HG03457 (cell line): ENCODE data around the gene LARP1B.
A peak's percentile ranks its signal among the peaks of the same experiment; 100 is the strongest.
"Not testable (repeated sequence)": the region's sequence is repeated elsewhere in the genome, so short reads cannot be mapped to it uniquely, and the experiment has no call there.

Experiments used
- ATAC-seq: cut with Tn5 transposase; IDR thresholded peaks from one replicate; pipeline ENCODE4 v1.9.1; 2021; ENCODE audit warnings: moderate number of reproducible peaks; ENCODE audit not compliant: unreplicated experiment

LARP1B gene

GRCh38 chr4:128060699-128061565 lies at the start of gene LARP1B:
TSS of gene LARP1B (plus strand) at chr4:128061312. CDS start at chr4:128074952, 13,640 bp downstream.
- ATAC-seq, result peak; percentile 88

- no peak for ATAC-seq
Measured at GRCh38 chr4:128025319-128025718, 35.8 kb upstream of the LARP1B start.

GRCh38 chr4:128029907-128030306 lies 31.2 kb upstream of the LARP1B start:
- no peak for ATAC-seq

- ATAC-seq, result no peak
Measured at GRCh38 chr4:128031756-128032384, 29.2 kb upstream of the LARP1B start.

- no peak for ATAC-seq
Measured at GRCh38 chr4:128039568-128039967, 21.5 kb upstream of the LARP1B start.

- not testable (repeated sequence) for ATAC-seq
Measured at GRCh38 chr4:128047019-128047418, 14.1 kb upstream of the LARP1B start.

- not testable (repeated sequence) for ATAC-seq
Measured at GRCh38 chr4:128047514-128047913, 13.6 kb upstream of the LARP1B start.

GRCh38 chr4:128051229-128051628 lies 9.9 kb upstream of the LARP1B start:
- ATAC-seq, result not testable (repeated sequence)

GRCh38 chr4:128054907-128055306 lies 6.2 kb upstream of the LARP1B start:
- ATAC-seq, result not testable (repeated sequence)

- not testable (repeated sequence) for ATAC-seq
Measured at GRCh38 chr4:128055441-128056206, 5.5 kb upstream of the LARP1B start.

GRCh38 chr4:128056396-128056795 lies 4.7 kb upstream of the LARP1B start:
- no peak for ATAC-seq

- ATAC-seq, result no peak
Measured at GRCh38 chr4:128060121-128060698, 902 bp upstream of the LARP1B start.

GRCh38 chr4:128061566-128062536 lies 739 bp downstream of the LARP1B start:
- ATAC-seq, result peak; percentile 28

- not testable (repeated sequence) for ATAC-seq
Measured at GRCh38 chr4:128066453-128066820, 5.3 kb downstream of the LARP1B start.

- no peak for ATAC-seq
Measured at GRCh38 chr4:128068918-128069317, 7.8 kb downstream of the LARP1B start.

- no peak for ATAC-seq
Measured at GRCh38 chr4:128076464-128076863, 15.4 kb downstream of the LARP1B start.

- not testable (repeated sequence) for ATAC-seq
Measured at GRCh38 chr4:128095293-128095692, 34.2 kb downstream of the LARP1B start.

GRCh38 chr4:128107766-128108165 lies 46.7 kb downstream of the LARP1B start:
- no peak for ATAC-seq

- no peak for ATAC-seq
Measured at GRCh38 chr4:128123036-128123435, 61.9 kb downstream of the LARP1B start.

GRCh38 chr4:128130621-128131020 lies 69.5 kb downstream of the LARP1B start:
- no peak for ATAC-seq
